GM10248 (cell line): ENCODE measurements around the gene HS2ST1.
"Not testable (repeated sequence)": the region's sequence is repeated elsewhere in the genome, so short reads cannot be mapped to it uniquely, and the experiment has no call there.

Experiments used
- CTCF ChIA-PET: fragments of 300-600 bp; sonication (Branson Sonifier 250); formaldehyde crosslinking; extraction: SDS; loops from one replicate; lab custom pipeline; 2021; ENCODE audit warnings: antibody characterized with exemption; lab: Yijun Ruan, JAX
- POLR2A ChIA-PET: fragments of 350-650 bp; sonication (Branson Sonifier 250); formaldehyde crosslinking; extraction: SDS; loops from one replicate; lab custom pipeline; 2020; ENCODE audit warnings: antibody characterized with exemption; lab: Yijun Ruan, JAX
- DNase-seq: peaks from one replicate; pipeline ENCODE4 v3.0.0; 2012; ENCODE audit errors: extremely low spot score
- CTCF ChIP-seq: IDR thresholded peaks from 2 replicates; pipeline ENCODE4 v1.5.1; 2012; ENCODE audit warnings: mild to moderate bottlenecking, low read depth; ENCODE audit errors: extremely low read depth, missing control alignments, control extremely low read depth

Gene HS2ST1

GRCh38 chr1:86914601-86914997, at the start of gene HS2ST1:
TSS of gene HS2ST1 (plus strand) at chr1:86914635.
- ChIA-PET CTCF (interaction anchor here (0.9 to 3.3 kb wide), 6 partner anchors 17 to 210 kb away, joined by 3 to 25 read pairs (median 6); partner anchors contain the start of gene SH3GLB1), POLR2A (interaction anchor here (0.6 to 1.5 kb wide), 2 partner anchors 144 to 216 kb away, joined by 7 to 9 read pairs; no protein-coding TSS in a partner anchor)
- no peak for TF ChIP-seq CTCF
- DNase-seq = no peak

GRCh38 chr1:86865973-86866637, 48.3 kb upstream of the HS2ST1 start:
- TF ChIP-seq CTCF = no peak
- CTCF ChIA-PET = no interaction called here
- POLR2A ChIA-PET = no interaction called here
- no peak for DNase-seq

GRCh38 chr1:86866665-86867064, 47.8 kb upstream of the HS2ST1 start:
- no peak for TF ChIP-seq CTCF
- POLR2A ChIA-PET = no interaction called here
- DNase-seq = no peak
- CTCF ChIA-PET = no interaction called here

- DNase-seq, POLR2A ChIA-PET, CTCF ChIA-PET: not testable (repeated sequence)
These were observed 47.2 kb upstream of the HS2ST1 start for GRCh38 chr1:86867278-86867677.

- ChIA-PET CTCF (interaction anchor here (0.7 kb wide), 1 partner anchor 12 kb away, joined by 3 read pairs; no protein-coding TSS in a partner anchor), POLR2A (no interaction called here)
- TF ChIP-seq CTCF = no peak
- DNase-seq = no peak
These were observed 46.0 kb upstream of the HS2ST1 start for GRCh38 chr1:86868477-86868876.

GRCh38 chr1:86871001-86871400, 43.4 kb upstream of the HS2ST1 start:
- ChIA-PET POLR2A (no interaction called here), CTCF (no interaction called here)
- no peak for DNase-seq
- TF ChIP-seq CTCF = no peak

GRCh38 chr1:86872086-86872485, 42.3 kb upstream of the HS2ST1 start:
- no peak for DNase-seq
- TF ChIP-seq CTCF = no peak
- POLR2A ChIA-PET = no interaction called here
- CTCF ChIA-PET = interaction anchor here (0.6 to 1.4 kb wide), 4 partner anchors 9 to 611 kb away, joined by 3 to 5 read pairs (median 3); partner anchors contain the start of gene SH3GLB1
